Ovary (tissue), 9 donors: ENCODE results near the gene PODNL1. TPM values are rescaled to one million over a fixed set of nuclear protein-coding genes. Genes with fewer than 3 reads are reported as not detected.

Experiments
- DNase-seq, 5 donors: peaks; one replicate each; pipeline ENCODE4 v3.0.0-alpha.2; 2019 to 2020
- H3K27ac ChIP-seq, 2 donors: fragments of 200-600 bp; one replicate each; pipeline versions ENCODE4 v1.5.1 to v1.8.0; 2019 to 2022
- H3K27me3 ChIP-seq: fragments of 200-600 bp; one replicate; pipeline ENCODE4 v1.8.0; 2022
- H3K36me3 ChIP-seq: fragments of 200-600 bp; sonication (generic); one replicate; pipeline ENCODE4 v1.5.1; 2019
- H3K4me1 ChIP-seq: one replicate; pipeline ENCODE4 v1.8.1; 2013; ENCODE audit warnings: mild to moderate bottlenecking, moderate library complexity; ENCODE audit not compliant: insufficient read depth
- H3K4me3 ChIP-seq: fragments of 200-600 bp; sonication (generic); one replicate; pipeline ENCODE4 v1.5.1; 2017
- H3K9me3 ChIP-seq, 2 donors: fragments of 200-600 bp in 1 of 2; sonication (generic) in 1 of 2; one replicate each; pipeline versions ENCODE4 v1.5.1 to v1.8.1; 2013 to 2019; ENCODE audit warnings: mild to moderate bottlenecking in 1 of 2, moderate library complexity in 1 of 2
- CTCF ChIP-seq, 3 donors: fragments of 450-650 bp in 2 of 3; fragments of 200-600 bp in 1 of 3; IDR thresholded peaks; one replicate each; pipeline versions ENCODE4 v1.5.1 to v1.8.0; 2016 to 2022; ENCODE audit warnings: antibody characterized with exemption in 3 of 3, mild to moderate bottlenecking in 1 of 3
- EP300 ChIP-seq: sonication (generic); formaldehyde crosslinking; IDR thresholded peaks from one replicate; pipeline ENCODE4 v1.6.1; 2017; ENCODE audit warnings: antibody characterized with exemption
- POLR2A ChIP-seq: fragments of 450-650 bp; IDR thresholded peaks from one replicate; pipeline ENCODE4 v1.6.1; 2017; ENCODE audit warnings: antibody characterized with exemption, mild to moderate bottlenecking, moderate library complexity
- WGBS, 3 donors: extraction: QIAGEN DNeasy Blood & Tissue Kit in 1 of 3; methylation state at CpG; one replicate each; pipeline versions ENCODE4 v1.1.5 to v1.1.7; 2013 to 2017; 5-methylcytosine and 5-hydroxymethylcytosine counted together
- intact Hi-C, 4 donors: fragments of 100-400 bp; cut with DNase I; formaldehyde crosslinking; loops; one replicate each; pipeline versions ENCODE4 v1.11.0 to v1.15.1; 2022 to 2023
- polyA plus RNA-seq, 2 donors: library from polyadenylated mRNA; stranded (reverse); fragments of 200-250 nt in 1 of 2; fragments of 350-450 nt in 1 of 2; fragmentation: Illumina TruSeq in 1 of 2; extraction: RNeasy Lipid Tissue Mini Kit (QIAGEN cat#74804) in 1 of 2; gene quantifications; one replicate each; pipeline ENCODE4 v1.2.3, GENCODE V29; 2013 to 2014
- total RNA-seq, 7 donors: library from RNA; depleted of rRNA in 2 of 7; stranded (reverse); fragments of >200 nt in 2 of 7; fragmentation: NEBNext Ultra II Directional in 3 of 7; extraction: Animal tissue kit (Norgen Biotek cat#: 25700) in 3 of 7; gene quantifications; one replicate each; pipeline versions ENCODE4 v1.1.0 to v1.2.4, GENCODE V29; 2016 to 2023
- donor health status: DM: no; HTN: no; CAD: no; lungs with moderate emphysema.
- donor health status: DM: no; HTN: no; CAD: no.
- donor health status: Bipolar disorder and iron deficiency.
- donor health status: DM: yes; HTN: yes; CAD: no.
- donor health status: DM: no; HTN: no; CAD: no.
- donor health status: DM: yes; HTN: yes; CAD: no.

The PODNL1 gene
- total and polyA plus RNA-seq, 9 donors = 0.48 to 3.8 (median 1.4) TPM

- intact Hi-C loops = no loop called here
- 63 to 70% (median 64%) methylated on average over 64 to 89 of the region's 89 CpGs for WGBS, 3 donors
- Histone ChIP-seq H3K4me1 (no peaks in the 10 kb centered on the region), H3K4me3 (peak overlapping the region; percentile 17), H3K9me3 (no peaks in the 10 kb centered on the region), H3K27me3 (no peaks in the 10 kb centered on the region), H3K36me3 (no peaks in the 10 kb centered on the region), H3K27ac (peak overlapping the region in 1 of 2 donors; percentile 25)
- peak in 4 of 5 donors; percentile 44 to 71 (median 61) for DNase-seq
- no peak for TF ChIP-seq POLR2A
- TF ChIP-seq EP300 = no peak
- TF ChIP-seq CTCF (IDR thresholded peaks at IDR 0.05) = no peak
These were observed 24.7 kb upstream of the PODNL1 start for GRCh38 chr19:13962699-13963602.

GRCh38 chr19:13961826-13962698 lies 23.8 kb upstream of the PODNL1 start:
- Histone ChIP-seq H3K4me3 (peak overlapping the region; percentile 17), H3K9me3 (no peaks in the 10 kb centered on the region), H3K27ac (no peak overlapping the region), H3K27me3 (no peaks in the 10 kb centered on the region), H3K4me1 (no peaks in the 10 kb centered on the region), H3K36me3 (no peaks in the 10 kb centered on the region)
- no peak for TF ChIP-seq CTCF (IDR thresholded peaks at IDR 0.05)
- TF ChIP-seq EP300 = no peak
- TF ChIP-seq POLR2A = no peak
- 66 to 77% (median 73%) methylated on average over 38 to 55 of the region's 55 CpGs for WGBS, 3 donors
- peak in 2 of 5 donors; percentile 33 to 53 for DNase-seq
- intact Hi-C loops = no loop called here

- Histone ChIP-seq H3K9me3 (no peaks in the 10 kb centered on the region), H3K27me3 (no peaks in the 10 kb centered on the region), H3K4me3 (no peak overlapping the region), H3K27ac (no peak overlapping the region), H3K4me1 (no peaks in the 10 kb centered on the region), H3K36me3 (no peaks in the 10 kb centered on the region)
- TF ChIP-seq POLR2A = no peak
- intact Hi-C loops = no loop called here
- WGBS, 3 donors = 86 to 89% (median 87%) methylated on average over 38 to 39 of the region's 39 CpGs
- no peak for DNase-seq
These were observed 22.9 kb upstream of the PODNL1 start for GRCh38 chr19:13960863-13961784.

- Histone ChIP-seq H3K27ac (no peak overlapping the region), H3K36me3 (no peaks in the 10 kb centered on the region), H3K4me1 (no peaks in the 10 kb centered on the region), H3K9me3 (no peaks in the 10 kb centered on the region), H3K27me3 (no peaks in the 10 kb centered on the region), H3K4me3 (no peak overlapping the region)
- DNase-seq = no peak
- TF ChIP-seq EP300 (no peak), POLR2A (no peak), CTCF (IDR thresholded peaks at IDR 0.05) (no peak)
- intact Hi-C loops = no loop called here
- 82 to 88% (median 86%) methylated on average over 27 of the region's 27 CpGs for WGBS, 3 donors
These were observed 22.0 kb upstream of the PODNL1 start for GRCh38 chr19:13959962-13960862.
